ENCODE data around the gene RAB3A.

The RAB3A gene

DNA sequence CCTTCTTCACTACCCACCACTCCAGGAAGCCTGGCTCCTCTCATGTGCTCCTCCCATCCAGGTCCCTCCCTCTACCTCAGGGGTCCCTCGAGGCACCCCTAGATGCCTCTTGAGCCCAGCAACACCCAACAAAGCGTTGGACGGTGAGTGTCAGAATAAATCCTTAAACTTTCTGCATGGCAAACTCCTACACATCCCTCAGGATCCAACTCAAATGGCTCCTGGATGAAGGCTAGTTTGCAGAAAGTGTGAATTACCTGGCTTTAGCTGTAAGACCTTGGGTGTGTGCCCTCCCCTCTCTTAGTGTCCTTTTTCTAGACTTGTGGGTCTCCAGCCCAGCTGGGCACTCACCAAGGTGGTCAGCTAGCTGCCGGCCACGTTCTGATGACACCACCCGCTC is 5.5 kb downstream of the RAB3A start:
- TF ChIP-seq TAF1 (IDR thresholded peaks at IDR 0.05; ENCODE audit: borderline replicate concordance, insufficient read depth, low read length) (no peak), FOXP2 (optimal IDR thresholded peaks at IDR 0.05; ENCODE audit: borderline replicate concordance, extremely low read depth, extremely low read length, insufficient read depth) (no peak), POLR2AphosphoS5 (IDR thresholded peaks at IDR 0.05; ENCODE audit: low read depth, low read length) (no peak), SIN3A (IDR thresholded peaks at IDR 0.05; ENCODE audit: borderline replicate concordance, insufficient read depth, low read length) (no peak)
- TF ChIP-seq, protein P1, sequence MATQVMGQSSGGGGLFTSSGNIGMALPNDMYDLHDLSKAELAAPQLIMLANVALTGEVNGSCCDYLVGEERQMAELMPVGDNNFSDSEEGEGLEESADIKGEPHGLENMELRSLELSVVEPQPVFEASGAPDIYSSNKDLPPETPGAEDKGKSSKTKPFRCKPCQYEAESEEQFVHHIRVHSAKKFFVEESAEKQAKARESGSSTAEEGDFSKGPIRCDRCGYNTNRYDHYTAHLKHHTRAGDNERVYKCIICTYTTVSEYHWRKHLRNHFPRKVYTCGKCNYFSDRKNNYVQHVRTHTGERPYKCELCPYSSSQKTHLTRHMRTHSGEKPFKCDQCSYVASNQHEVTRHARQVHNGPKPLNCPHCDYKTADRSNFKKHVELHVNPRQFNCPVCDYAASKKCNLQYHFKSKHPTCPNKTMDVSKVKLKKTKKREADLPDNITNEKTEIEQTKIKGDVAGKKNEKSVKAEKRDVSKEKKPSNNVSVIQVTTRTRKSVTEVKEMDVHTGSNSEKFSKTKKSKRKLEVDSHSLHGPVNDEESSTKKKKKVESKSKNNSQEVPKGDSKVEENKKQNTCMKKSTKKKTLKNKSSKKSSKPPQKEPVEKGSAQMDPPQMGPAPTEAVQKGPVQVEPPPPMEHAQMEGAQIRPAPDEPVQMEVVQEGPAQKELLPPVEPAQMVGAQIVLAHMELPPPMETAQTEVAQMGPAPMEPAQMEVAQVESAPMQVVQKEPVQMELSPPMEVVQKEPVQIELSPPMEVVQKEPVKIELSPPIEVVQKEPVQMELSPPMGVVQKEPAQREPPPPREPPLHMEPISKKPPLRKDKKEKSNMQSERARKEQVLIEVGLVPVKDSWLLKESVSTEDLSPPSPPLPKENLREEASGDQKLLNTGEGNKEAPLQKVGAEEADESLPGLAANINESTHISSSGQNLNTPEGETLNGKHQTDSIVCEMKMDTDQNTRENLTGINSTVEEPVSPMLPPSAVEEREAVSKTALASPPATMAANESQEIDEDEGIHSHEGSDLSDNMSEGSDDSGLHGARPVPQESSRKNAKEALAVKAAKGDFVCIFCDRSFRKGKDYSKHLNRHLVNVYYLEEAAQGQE (IDR thresholded peaks at IDR 0.05; ENCODE audit: insufficient read depth in 1 of 2, low read depth in 2 of 2, low read length in 2 of 2): no peak

DNA sequence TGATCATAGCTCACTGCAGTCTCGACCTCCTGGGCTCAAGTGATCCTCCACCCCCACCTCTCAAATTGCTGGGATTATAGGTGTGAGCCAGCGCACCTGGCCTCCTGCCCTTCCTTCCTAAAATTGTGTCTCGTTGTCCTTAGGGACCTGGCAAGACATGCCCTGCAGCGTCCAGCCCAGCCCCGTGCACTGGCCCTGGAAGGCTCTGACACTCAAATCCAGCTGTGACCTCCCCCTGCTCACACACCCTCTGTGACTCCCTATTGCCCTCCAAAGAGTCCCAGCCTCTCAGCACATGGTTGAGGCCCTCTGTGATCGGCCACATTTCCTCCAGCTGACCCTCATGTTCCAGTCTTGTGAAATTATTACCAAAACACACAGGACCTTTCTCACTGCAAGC is 5.9 kb downstream of the RAB3A start:
- no peak for TF ChIP-seq FOXP2 (optimal IDR thresholded peaks at IDR 0.05; ENCODE audit: borderline replicate concordance, extremely low read depth, extremely low read length, insufficient read depth)

DNA sequence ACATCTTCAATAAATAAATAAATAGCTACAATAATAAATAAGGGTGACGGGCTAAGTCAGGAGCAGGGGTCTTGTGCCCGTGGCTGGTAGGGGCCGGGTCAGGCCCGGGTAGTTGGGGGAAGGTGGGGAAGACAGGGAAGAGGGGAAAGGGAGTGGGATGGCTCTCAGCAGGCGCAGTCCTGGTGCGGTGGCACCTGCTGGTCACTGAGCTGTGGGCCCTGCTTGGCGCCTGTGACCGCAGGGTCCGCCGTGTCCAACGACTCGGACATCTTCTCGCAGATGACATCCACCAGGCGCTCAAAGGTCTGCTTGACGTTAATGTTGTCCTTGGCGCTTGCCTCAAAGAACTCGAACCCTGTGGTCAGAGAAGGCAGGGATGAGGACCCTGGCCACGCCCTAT is 6.5 kb downstream of the RAB3A start:
- TF ChIP-seq TAF1 (IDR thresholded peaks at IDR 0.05; ENCODE audit: borderline replicate concordance, insufficient read depth, low read length) (no peak), FOXP2 (optimal IDR thresholded peaks at IDR 0.05; ENCODE audit: borderline replicate concordance, extremely low read depth, extremely low read length, insufficient read depth) (no peak), POLR2AphosphoS5 (IDR thresholded peaks at IDR 0.05; ENCODE audit: low read depth, low read length) (no peak), SIN3A (IDR thresholded peaks at IDR 0.05; ENCODE audit: borderline replicate concordance, insufficient read depth, low read length) (no peak)
- TF ChIP-seq, protein P1 (IDR thresholded peaks at IDR 0.05; ENCODE audit: insufficient read depth in 1 of 2, low read depth in 2 of 2, low read length in 2 of 2): no peak

DNA sequence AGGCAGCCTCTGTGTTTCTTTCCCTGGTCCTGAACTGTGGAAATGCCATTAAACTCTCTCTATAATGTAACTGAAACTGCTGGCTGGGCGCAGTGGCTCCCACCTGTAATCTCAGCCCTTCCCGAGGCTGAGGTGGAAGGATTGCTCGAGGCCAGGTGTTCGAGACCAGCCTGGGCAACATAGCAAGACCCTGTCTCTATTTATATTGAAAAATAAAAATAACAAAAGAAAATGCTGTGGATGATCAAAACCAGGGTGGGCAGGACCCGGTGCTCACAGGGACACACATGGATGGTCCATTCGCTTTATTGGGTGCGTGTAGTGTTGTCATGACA is 7.4 kb downstream of the RAB3A start:
- TF ChIP-seq POLR2AphosphoS5 (IDR thresholded peaks at IDR 0.05; ENCODE audit: low read depth, low read length) (no peak), FOXP2 (optimal IDR thresholded peaks at IDR 0.05; ENCODE audit: borderline replicate concordance, extremely low read depth, extremely low read length, insufficient read depth) (no peak), SIN3A (IDR thresholded peaks at IDR 0.05; ENCODE audit: borderline replicate concordance, insufficient read depth, low read length) (no peak), TAF1 (IDR thresholded peaks at IDR 0.05; ENCODE audit: borderline replicate concordance, insufficient read depth, low read length) (no peak)
- TF ChIP-seq, protein P1 (IDR thresholded peaks at IDR 0.05; ENCODE audit: insufficient read depth in 1 of 2, low read depth in 2 of 2, low read length in 2 of 2): no peak

DNA sequence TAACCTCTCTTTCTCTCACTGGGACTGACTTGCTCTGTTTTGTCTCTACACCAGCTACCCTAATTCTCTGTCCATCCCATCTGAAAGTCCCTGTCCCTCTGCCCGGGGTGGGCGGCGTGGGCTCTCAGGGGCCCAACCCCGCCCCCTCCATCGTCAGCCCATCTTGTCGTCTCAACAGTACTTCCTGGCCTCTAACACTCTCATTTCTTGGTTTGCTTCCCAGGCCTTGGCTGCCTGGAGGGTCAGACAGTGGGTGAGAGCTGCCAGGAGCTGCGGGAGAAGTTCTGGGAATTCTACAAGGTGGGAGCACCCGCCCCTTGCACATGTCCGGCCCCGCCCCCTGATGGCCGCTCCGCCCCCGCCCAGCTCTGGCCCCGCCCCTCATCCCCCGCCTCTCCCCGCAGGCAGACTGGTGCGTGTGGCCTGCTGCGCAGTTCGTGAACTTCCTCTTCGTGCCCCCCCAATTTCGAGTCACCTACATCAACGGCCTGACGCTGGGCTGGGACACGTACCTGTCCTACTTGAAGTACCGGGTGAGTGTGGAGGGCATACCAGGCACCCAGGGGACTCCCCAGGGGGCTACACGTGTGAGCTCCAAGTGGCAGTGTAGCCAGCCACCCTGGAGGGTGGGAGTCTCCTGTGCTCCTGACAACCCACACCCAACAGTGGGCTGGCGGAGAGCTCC is 9.1 kb downstream of the RAB3A start:
- TF ChIP-seq, protein P1 (IDR thresholded peaks at IDR 0.05; ENCODE audit: insufficient read depth in 1 of 2, low read depth in 2 of 2, low read length in 2 of 2): no peak
- peak; percentile 13 for TF ChIP-seq FOXP2 (optimal IDR thresholded peaks at IDR 0.05; ENCODE audit: borderline replicate concordance, extremely low read depth, extremely low read length, insufficient read depth)

Measured in PFSK-1 (cell line).